ENCODE measurements around the gene NOXA1.
"Not testable (repeated sequence)": the region's sequence is repeated elsewhere in the genome, so short reads cannot be mapped to it uniquely, and the experiment has no call there.

Gene NOXA1

DNA sequence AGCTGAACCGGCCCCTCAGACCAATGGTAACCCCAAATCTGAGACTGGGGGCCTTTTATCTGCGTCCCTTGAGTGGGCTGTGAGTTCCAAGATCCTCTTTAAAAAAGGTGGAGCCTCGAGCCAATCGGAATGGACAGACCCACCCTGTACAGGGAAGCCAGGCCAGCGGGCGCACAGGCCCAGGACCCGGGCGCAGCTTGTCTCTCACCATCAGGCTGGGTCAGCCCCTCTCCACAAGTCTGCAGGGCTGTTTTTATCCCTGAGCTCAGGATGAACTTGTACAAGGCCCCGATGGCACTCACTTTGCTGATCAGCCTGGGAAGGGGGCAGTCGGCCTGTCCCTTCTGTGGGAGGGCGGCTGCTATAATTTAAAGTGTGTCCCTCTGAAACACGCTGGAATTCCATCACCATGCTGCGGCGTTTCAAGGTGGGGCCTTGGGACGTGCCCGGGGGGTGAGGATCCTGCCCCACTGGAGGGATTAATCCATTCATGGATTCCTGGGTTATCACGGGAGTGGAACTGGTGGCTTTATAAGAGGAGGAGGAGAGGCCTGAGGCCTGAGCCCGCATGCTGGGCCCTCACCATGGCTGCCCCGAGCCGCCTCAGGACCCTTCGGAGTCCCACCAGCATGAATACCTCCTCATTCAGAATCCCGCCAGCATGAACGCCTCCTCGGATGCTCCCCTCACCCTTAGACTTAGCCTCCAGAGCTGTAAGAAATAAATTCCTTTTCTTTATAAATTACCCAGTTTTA lies 14.4 kb upstream of the NOXA1 start:
- no peak for DNase-seq
- Histone ChIP-seq H3K4me3 (ENCODE audit: low read depth, low read length) (no peak overlapping the region), H3K27me3 (ENCODE audit: insufficient read depth, low read depth, severe bottlenecking) (no peaks in the 10 kb centered on the region), H3K9me3 (ENCODE audit: severe bottlenecking) (no peaks in the 10 kb centered on the region), H3K27ac (no peak overlapping the region), H3K36me3 (no peaks in the 10 kb centered on the region)
- TF ChIP-seq, protein P1, sequence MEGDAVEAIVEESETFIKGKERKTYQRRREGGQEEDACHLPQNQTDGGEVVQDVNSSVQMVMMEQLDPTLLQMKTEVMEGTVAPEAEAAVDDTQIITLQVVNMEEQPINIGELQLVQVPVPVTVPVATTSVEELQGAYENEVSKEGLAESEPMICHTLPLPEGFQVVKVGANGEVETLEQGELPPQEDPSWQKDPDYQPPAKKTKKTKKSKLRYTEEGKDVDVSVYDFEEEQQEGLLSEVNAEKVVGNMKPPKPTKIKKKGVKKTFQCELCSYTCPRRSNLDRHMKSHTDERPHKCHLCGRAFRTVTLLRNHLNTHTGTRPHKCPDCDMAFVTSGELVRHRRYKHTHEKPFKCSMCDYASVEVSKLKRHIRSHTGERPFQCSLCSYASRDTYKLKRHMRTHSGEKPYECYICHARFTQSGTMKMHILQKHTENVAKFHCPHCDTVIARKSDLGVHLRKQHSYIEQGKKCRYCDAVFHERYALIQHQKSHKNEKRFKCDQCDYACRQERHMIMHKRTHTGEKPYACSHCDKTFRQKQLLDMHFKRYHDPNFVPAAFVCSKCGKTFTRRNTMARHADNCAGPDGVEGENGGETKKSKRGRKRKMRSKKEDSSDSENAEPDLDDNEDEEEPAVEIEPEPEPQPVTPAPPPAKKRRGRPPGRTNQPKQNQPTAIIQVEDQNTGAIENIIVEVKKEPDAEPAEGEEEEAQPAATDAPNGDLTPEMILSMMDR (IDR thresholded peaks at IDR 0.05; ENCODE audit: low read depth, low read length): no peak

DNA sequence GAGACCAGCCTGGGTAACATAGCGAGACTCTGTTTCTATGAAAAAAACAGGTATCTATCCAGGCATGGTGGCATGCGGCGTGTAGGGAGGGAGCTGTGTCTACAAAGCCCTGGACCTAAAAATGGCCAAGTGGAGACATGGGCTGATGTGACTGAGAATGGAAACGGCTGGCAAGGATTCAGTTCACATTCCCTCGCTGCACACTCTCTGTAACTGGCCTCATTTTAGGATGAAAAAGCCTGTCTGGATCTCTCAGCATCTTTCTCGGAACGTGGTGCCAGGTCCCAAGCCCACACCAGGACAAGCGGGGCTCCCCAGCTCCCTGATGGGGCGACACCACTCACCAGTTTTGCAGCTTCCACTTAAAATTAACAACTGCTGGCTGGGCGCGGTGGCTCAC lies 13.7 kb upstream of the NOXA1 start:
- H3K9me3 ChIP-seq (ENCODE audit: severe bottlenecking): no peaks in the 10 kb centered on the region
- TF ChIP-seq, protein P1 (IDR thresholded peaks at IDR 0.05; ENCODE audit: low read depth, low read length): no peak
- no peaks in the 10 kb centered on the region for H3K36me3 ChIP-seq
- H3K27me3 ChIP-seq (ENCODE audit: insufficient read depth, low read depth, severe bottlenecking): no peaks in the 10 kb centered on the region
- no peak overlapping the region for H3K4me3 ChIP-seq (ENCODE audit: low read depth, low read length)
- DNase-seq: no peak
- H3K27ac ChIP-seq: no peak overlapping the region

DNA sequence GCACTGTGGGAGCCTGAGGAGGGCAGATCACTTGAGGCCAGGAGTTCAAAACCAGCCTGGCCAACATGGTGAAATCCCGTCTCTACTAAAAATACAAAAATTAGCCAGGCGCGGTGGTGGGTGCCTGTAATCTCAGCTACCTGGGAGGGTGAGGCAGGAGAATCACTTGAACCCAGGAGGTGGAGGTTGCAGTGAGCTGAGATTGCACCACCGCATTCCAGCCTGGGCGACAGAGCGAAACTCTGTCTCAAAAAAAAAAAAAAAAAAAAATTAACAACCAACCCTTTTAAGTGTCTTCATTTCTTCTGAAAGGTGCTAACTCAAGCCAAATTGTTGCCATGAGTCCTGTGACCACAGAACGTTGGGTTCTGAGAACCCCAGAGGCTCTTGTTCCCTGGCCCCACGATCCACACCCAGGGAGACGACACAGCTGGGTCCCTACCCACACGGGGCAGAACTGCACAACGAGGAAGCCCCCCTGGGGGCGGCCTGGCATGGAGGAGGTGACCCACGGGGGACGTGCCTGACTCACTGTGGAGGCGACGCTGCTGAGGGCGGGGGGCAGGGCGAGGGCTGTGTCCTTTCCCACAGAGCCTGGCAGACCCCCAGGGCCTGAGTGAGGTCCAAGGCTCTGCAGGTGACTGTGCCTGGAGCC lies 12.8 kb upstream of the NOXA1 start:
- H3K36me3 ChIP-seq; H3K27ac ChIP-seq; H3K4me3 ChIP-seq (ENCODE audit: low read depth, low read length); H3K27me3 ChIP-seq (ENCODE audit: insufficient read depth, low read depth, severe bottlenecking); DNase-seq; H3K9me3 ChIP-seq (ENCODE audit: severe bottlenecking): not testable (repeated sequence)

DNA sequence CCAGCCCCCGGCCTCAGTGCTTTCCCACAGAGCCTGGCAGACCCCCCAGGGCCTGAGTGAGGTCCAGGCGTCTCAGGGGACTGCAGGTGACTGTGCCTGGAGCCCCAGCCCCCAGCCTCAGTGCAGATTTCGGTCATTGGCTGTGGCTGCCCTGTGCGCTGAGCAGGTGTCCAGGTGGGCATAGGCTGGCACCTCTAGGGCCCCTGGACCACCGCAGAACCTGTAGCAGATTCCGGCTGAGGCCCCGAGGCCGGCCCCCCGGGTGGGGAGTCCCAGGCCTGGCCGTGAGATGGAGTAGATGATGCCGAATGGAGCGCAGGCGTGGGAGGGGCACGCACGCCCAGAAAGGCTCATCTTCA lies 12.3 kb upstream of the NOXA1 start:
- no peak overlapping the region for H3K4me3 ChIP-seq (ENCODE audit: low read depth, low read length)
- no peaks in the 10 kb centered on the region for H3K9me3 ChIP-seq (ENCODE audit: severe bottlenecking)
- H3K27me3 ChIP-seq (ENCODE audit: insufficient read depth, low read depth, severe bottlenecking): no peaks in the 10 kb centered on the region
- H3K36me3 ChIP-seq: no peaks in the 10 kb centered on the region
- no peak overlapping the region for H3K27ac ChIP-seq
- TF ChIP-seq, protein P1 (IDR thresholded peaks at IDR 0.05; ENCODE audit: low read depth, low read length): no peak
- DNase-seq: no peak

DNA sequence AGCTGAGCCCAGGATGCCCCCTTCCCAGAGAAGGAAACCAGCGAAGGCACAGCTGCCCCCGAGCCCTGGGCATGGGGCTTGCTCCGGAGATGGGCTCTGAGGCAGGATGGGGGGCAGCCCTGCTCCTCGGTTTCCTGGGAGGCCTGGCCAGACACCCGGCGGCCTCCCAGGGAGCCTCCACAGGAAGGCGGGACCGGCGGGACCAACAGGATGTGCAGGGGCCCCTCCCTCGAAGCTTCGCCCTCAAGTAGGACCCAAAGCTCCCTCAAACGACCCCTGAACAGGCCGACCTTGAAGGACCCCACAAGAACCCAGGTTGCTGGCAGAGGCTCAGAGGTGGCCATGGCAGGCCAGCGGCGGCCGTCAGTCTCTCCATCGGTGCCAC lies 11.9 kb upstream of the NOXA1 start:
- no peak overlapping the region for H3K4me3 ChIP-seq (ENCODE audit: low read depth, low read length)
- H3K36me3 ChIP-seq: no peaks in the 10 kb centered on the region
- H3K9me3 ChIP-seq (ENCODE audit: severe bottlenecking): no peaks in the 10 kb centered on the region
- no peak overlapping the region for H3K27ac ChIP-seq
- TF ChIP-seq, protein P1 (IDR thresholded peaks at IDR 0.05; ENCODE audit: low read depth, low read length): no peak
- no peaks in the 10 kb centered on the region for H3K27me3 ChIP-seq (ENCODE audit: insufficient read depth, low read depth, severe bottlenecking)
- DNase-seq: no peak

DNA sequence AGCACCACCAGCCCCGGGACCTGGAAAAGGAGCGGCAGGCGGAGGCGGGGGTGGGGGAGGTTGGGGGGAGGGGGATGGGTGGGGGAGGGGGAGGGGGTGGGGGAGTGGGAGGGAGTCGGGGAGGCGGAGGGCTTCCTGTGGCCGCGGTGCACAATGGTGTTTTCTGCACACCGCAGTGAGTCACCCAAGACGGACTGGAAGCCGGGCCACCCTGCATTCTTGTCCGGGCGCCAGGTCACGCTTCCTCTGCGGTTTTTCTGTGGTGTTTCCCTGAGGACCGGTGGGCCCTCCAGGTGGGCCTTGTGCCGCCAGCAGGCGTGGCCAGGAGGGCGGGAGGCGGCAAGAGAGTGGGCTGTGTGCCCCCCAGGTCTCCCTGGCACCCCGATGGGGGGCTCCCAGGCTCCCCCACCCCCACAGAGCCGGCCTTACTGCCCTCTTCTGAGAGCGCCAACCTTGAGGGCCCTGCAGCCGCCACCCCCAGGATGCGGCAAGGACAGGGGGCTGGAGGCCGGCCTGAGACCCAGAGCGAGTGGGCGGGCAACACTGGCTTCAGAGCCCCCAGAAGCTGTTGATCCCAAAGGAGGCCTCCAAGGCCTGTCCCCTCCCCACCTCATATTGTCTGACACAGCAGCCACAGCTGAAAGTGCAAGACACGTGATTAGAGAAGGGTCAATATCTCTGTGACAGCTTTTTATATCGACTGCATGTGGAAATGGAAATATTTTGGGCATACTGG lies 11.4 kb upstream of the NOXA1 start:
- H3K4me3 ChIP-seq (ENCODE audit: low read depth, low read length): no peak overlapping the region

More for the DNA sequence above, 11.4 kb upstream of the NOXA1 start:
- Histone ChIP-seq H3K27ac (no peak overlapping the region), H3K9me3 (ENCODE audit: severe bottlenecking) (no peaks in the 10 kb centered on the region), H3K36me3 (no peaks in the 10 kb centered on the region), H3K27me3 (ENCODE audit: insufficient read depth, low read depth, severe bottlenecking) (no peaks in the 10 kb centered on the region)
- TF ChIP-seq, protein P1 (IDR thresholded peaks at IDR 0.05; ENCODE audit: low read depth, low read length): no peak
- no peak for DNase-seq

Measured in WERI-Rb-1 (cell line).